WTC11 (cell line): ENCODE measurements around the gene ITPR2. TPM values are rescaled to one million over a fixed set of nuclear protein-coding genes. Genes with fewer than 3 reads are reported as not detected.

Experiments
- ATAC-seq: fragments of 200-7000 bp; cut with Tn5 transposase; 2 replicates; pipeline ENCODE4 v1.10.0; 2021; ENCODE audit warnings: mild to moderate bottlenecking, moderate library complexity
- CTCF ChIA-PET: fragments of 300-600 bp; sonication (Branson Sonifier 250); formaldehyde crosslinking; loops from one replicate; lab custom pipeline; 2021; ENCODE audit warnings: antibody characterized with exemption; lab: Charles Lee
- POLR2A ChIA-PET: fragments of 350-600 bp; sonication (Branson Sonifier 250); formaldehyde crosslinking; loops from one replicate; lab custom pipeline; 2021; ENCODE audit warnings: antibody characterized with exemption; lab: Charles Lee
- DNase-seq: peaks from one replicate; pipeline ENCODE4 v3.0.0; 2021; ENCODE audit warnings: low spot score
- H3K27ac Mint-ChIP-seq: 2 replicates; pipeline ENCODE4 v1.8.0; 2021; ENCODE audit warnings: mixed read lengths
- H3K27me3 Mint-ChIP-seq: 2 replicates; pipeline ENCODE4 v1.8.0; 2021; ENCODE audit warnings: low read depth, mild to moderate bottlenecking, moderate library complexity, mixed read lengths
- H3K36me3 Mint-ChIP-seq: 2 replicates; pipeline ENCODE4 v1.8.0; 2021; ENCODE audit warnings: mixed read lengths
- H3K4me1 Mint-ChIP-seq: 2 replicates; pipeline ENCODE4 v1.8.0; 2022; ENCODE audit warnings: mixed read lengths
- H3K4me3 Mint-ChIP-seq: 2 replicates; pipeline ENCODE4 v1.8.0; 2021; ENCODE audit warnings: mild to moderate bottlenecking, moderate library complexity, mixed read lengths
- H3K9me3 Mint-ChIP-seq: 2 replicates; pipeline ENCODE4 v1.8.0; 2021; ENCODE audit warnings: mixed read lengths
- ATF2 ChIP-seq: sonication (generic); formaldehyde crosslinking; IDR thresholded peaks from 2 replicates; pipeline ENCODE4 v1.8.1; 2022; ENCODE audit warnings: low read depth, missing genetic modification reagents, borderline replicate concordance
- ATF6 ChIP-seq: sonication (generic); formaldehyde crosslinking; IDR thresholded peaks from 2 replicates; pipeline ENCODE4 v1.8.1; 2023; ENCODE audit warnings: mild to moderate bottlenecking, missing genetic modification reagents
- ESRRA ChIP-seq: sonication (generic); formaldehyde crosslinking; IDR thresholded peaks from 2 replicates; pipeline ENCODE4 v1.8.1; 2022; ENCODE audit warnings: mild to moderate bottlenecking, missing genetic modification reagents, borderline replicate concordance
- FOXJ3 ChIP-seq: sonication (generic); formaldehyde crosslinking; IDR thresholded peaks from 2 replicates; pipeline ENCODE4 v1.9.0; 2021; ENCODE audit warnings: missing genetic modification reagents, mild to moderate bottlenecking, borderline replicate concordance
- NFATC4 ChIP-seq: fragments of 250-450 bp; sonication (Bioruptor Pico); IDR thresholded peaks from 2 replicates; pipeline ENCODE4 v1.9.0; 2021; ENCODE audit warnings: mild to moderate bottlenecking
- SMAD3 ChIP-seq: sonication (generic); formaldehyde crosslinking; IDR thresholded peaks from 2 replicates; pipeline ENCODE4 v1.8.0; 2022; ENCODE audit warnings: missing genetic modification reagents, mild to moderate bottlenecking, borderline replicate concordance
- SP1 ChIP-seq: sonication (generic); formaldehyde crosslinking; conservative IDR thresholded peaks from 2 replicates; pipeline ENCODE4 v1.8.1; 2022; ENCODE audit warnings: missing genetic modification reagents
- TCF7 ChIP-seq: sonication (generic); formaldehyde crosslinking; IDR thresholded peaks from 2 replicates; pipeline ENCODE4 v1.8.0; 2022; ENCODE audit warnings: mild to moderate bottlenecking, low read depth, missing genetic modification reagents, moderate library complexity
- TEAD4 ChIP-seq: sonication (generic); formaldehyde crosslinking; IDR thresholded peaks from 2 replicates; pipeline ENCODE4 v1.8.0; 2022; ENCODE audit warnings: mild to moderate bottlenecking, missing genetic modification reagents
- ZNF138 ChIP-seq: sonication (generic); formaldehyde crosslinking; conservative IDR thresholded peaks from 2 replicates; pipeline ENCODE4 v1.8.1; 2022; ENCODE audit warnings: mild to moderate bottlenecking, moderate library complexity, missing genetic modification reagents
- ZNF532 ChIP-seq: fragments of 250-450 bp; sonication (Bioruptor Pico); IDR thresholded peaks from 2 replicates; pipeline ENCODE4 v1.9.0; 2021; ENCODE audit warnings: mild to moderate bottlenecking, borderline replicate concordance
- total RNA-seq: library from RNA; stranded (reverse); gene quantifications from 3 replicates; pipeline ENCODE4 v1.2.3, GENCODE V29; 2021
- TF ChIP-seq, protein P1 (sequence below): sonication (generic); formaldehyde crosslinking; conservative IDR thresholded peaks from 2 replicates; pipeline ENCODE4 v1.8.1; 2022; ENCODE audit warnings: mild to moderate bottlenecking, missing genetic modification reagents
- TF ChIP-seq, protein P2 (sequence below): sonication (generic); formaldehyde crosslinking; IDR thresholded peaks from 2 replicates; pipeline ENCODE4 v1.8.0; 2023; ENCODE audit warnings: mild to moderate bottlenecking, missing genetic modification reagents
- TF ChIP-seq, protein P3 (sequence below): fragments of 250-450 bp; sonication (Bioruptor Pico); IDR thresholded peaks from 2 replicates; pipeline ENCODE4 v1.9.0; 2021; ENCODE audit warnings: mild to moderate bottlenecking

The ITPR2 gene
- total RNA-seq, 1 experiment from 2014 or later: 50.7 TPM

DNA sequence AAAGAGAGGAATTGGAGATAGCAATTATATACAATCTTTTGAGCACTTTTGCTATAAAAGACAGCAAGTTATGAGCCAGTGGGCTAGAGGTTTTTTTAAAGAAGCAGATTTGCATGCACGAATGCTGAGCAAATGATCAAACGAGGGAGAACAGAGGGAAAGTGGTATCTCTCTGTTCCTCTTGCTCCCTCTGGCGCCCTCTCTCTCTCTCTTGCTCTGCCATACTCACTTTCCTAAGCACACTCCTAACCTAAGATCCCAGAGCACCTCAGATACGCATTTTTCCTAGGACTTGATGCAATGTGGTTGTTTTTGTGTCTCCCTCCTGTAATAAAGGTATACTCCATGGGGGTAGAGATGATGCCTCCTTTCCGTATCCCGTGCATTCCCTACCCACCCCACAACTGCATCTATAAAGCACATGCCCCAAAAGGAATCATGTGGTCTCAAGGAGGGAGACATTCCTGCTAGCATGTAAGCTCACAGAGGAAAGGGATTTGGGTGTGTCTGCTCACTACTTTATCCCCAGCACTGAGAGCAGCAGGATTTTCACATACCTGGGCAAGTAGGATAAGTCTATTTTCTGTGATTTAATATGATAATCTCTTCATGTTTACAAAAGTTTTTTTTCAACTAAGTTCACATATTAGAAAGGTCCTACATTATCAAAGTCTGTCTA is 367.4 kb downstream of the ITPR2 start:
- ChIA-PET POLR2A (no interaction called here), CTCF (interaction anchor here (1.0 to 2.2 kb wide), 3 partner anchors 32 to 240 kb away, joined by 3 to 13 read pairs (median 3); no protein-coding TSS in a partner anchor)
- no peak for TF ChIP-seq SMAD3
- no peak for TF ChIP-seq NFATC4 (CRISPR knock-in tag)
- TF ChIP-seq FOXJ3 (CRISPR knock-in tag): no peak
- no peak for TF ChIP-seq ATF2
- TF ChIP-seq, protein P1, sequence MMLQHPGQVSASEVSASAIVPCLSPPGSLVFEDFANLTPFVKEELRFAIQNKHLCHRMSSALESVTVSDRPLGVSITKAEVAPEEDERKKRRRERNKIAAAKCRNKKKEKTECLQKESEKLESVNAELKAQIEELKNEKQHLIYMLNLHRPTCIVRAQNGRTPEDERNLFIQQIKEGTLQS (CRISPR knock-in tag): no peak
- no peak for TF ChIP-seq ZNF138 (CRISPR knock-in tag)
- TF ChIP-seq TCF7 (CRISPR knock-in tag): no peak
- TF ChIP-seq ATF6 (CRISPR knock-in tag): no peak
- TF ChIP-seq, protein P2, sequence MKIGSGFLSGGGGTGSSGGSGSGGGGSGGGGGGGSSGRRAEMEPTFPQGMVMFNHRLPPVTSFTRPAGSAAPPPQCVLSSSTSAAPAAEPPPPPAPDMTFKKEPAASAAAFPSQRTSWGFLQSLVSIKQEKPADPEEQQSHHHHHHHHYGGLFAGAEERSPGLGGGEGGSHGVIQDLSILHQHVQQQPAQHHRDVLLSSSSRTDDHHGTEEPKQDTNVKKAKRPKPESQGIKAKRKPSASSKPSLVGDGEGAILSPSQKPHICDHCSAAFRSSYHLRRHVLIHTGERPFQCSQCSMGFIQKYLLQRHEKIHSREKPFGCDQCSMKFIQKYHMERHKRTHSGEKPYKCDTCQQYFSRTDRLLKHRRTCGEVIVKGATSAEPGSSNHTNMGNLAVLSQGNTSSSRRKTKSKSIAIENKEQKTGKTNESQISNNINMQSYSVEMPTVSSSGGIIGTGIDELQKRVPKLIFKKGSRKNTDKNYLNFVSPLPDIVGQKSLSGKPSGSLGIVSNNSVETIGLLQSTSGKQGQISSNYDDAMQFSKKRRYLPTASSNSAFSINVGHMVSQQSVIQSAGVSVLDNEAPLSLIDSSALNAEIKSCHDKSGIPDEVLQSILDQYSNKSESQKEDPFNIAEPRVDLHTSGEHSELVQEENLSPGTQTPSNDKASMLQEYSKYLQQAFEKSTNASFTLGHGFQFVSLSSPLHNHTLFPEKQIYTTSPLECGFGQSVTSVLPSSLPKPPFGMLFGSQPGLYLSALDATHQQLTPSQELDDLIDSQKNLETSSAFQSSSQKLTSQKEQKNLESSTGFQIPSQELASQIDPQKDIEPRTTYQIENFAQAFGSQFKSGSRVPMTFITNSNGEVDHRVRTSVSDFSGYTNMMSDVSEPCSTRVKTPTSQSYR: no peak
- TF ChIP-seq, protein P3, sequence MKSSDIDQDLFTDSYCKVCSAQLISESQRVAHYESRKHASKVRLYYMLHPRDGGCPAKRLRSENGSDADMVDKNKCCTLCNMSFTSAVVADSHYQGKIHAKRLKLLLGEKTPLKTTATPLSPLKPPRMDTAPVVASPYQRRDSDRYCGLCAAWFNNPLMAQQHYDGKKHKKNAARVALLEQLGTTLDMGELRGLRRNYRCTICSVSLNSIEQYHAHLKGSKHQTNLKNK (CRISPR knock-in tag): no peak
- no peak for TF ChIP-seq SP1
- TF ChIP-seq ZNF532 (CRISPR knock-in tag): no peak
- no peak for TF ChIP-seq ESRRA (CRISPR knock-in tag)
- TF ChIP-seq TEAD4: no peak
- ATAC-seq: peak; percentile 89
- H3K4me3 Mint-ChIP-seq: no peak overlapping the region
- H3K27me3 Mint-ChIP-seq: no peaks in the 10 kb centered on the region
- peaks cover 5% of the 10 kb centered on the region; the same call in 1 of the 2 replicates for H3K9me3 Mint-ChIP-seq
- H3K4me1 Mint-ChIP-seq: peaks cover 32% of the 10 kb centered on the region
- peak overlapping the region; percentile 39; the same call in 1 of the 2 replicates for H3K27ac Mint-ChIP-seq
- DNase-seq: no peak
- peaks cover 12% of the 10 kb centered on the region for H3K36me3 Mint-ChIP-seq
